Neural cell (in vitro differentiated cells): ENCODE data around the gene MUC6.

Source experiments
- CTCF ChIP-seq: fragments of 450-650 bp; IDR thresholded peaks from 2 replicates; pipeline ENCODE4 v1.5.1; 2014; ENCODE audit warnings: antibody characterized with exemption, mild to moderate bottlenecking, moderate library complexity; ENCODE audit not compliant: poor library complexity, severe bottlenecking
- EP300 ChIP-seq: fragments of 450-650 bp; conservative IDR thresholded peaks from 2 replicates; pipeline ENCODE4 v1.6.1; 2014; ENCODE audit warnings: antibody characterized with exemption, mild to moderate bottlenecking, moderate library complexity; ENCODE audit not compliant: poor library complexity, severe bottlenecking
- EZH2 ChIP-seq: fragments of 200-600, 300-800 bp; shearing (Covaris generic), sonication (generic); IDR thresholded peaks from 2 replicates; pipeline ENCODE4 v1.6.1; 2014; ENCODE audit warnings: antibody characterized with exemption, low read length, borderline replicate concordance, mild to moderate bottlenecking; ENCODE audit not compliant: insufficient read depth, poor library complexity, severe bottlenecking
- POLR2AphosphoS5 ChIP-seq: IDR thresholded peaks from 2 replicates; pipeline ENCODE4 v1.6.1; 2012
- RAD21 ChIP-seq: fragments of 450-650 bp; conservative IDR thresholded peaks from 2 replicates; pipeline ENCODE4 v1.6.1; 2014; ENCODE audit warnings: antibody characterized with exemption, mild to moderate bottlenecking, moderate library complexity
- REST ChIP-seq: IDR thresholded peaks from 2 replicates; pipeline ENCODE4 v1.6.1; 2012; ENCODE audit warnings: borderline replicate concordance
- SMC3 ChIP-seq: fragments of 450-650 bp; conservative IDR thresholded peaks from 2 replicates; pipeline ENCODE4 v1.6.1; 2014; ENCODE audit warnings: antibody characterized with exemption, mild to moderate bottlenecking, moderate library complexity; ENCODE audit not compliant: poor library complexity
- TAF1 ChIP-seq: IDR thresholded peaks from 2 replicates; pipeline ENCODE4 v1.6.1; 2012; ENCODE audit warnings: low read depth

- TF ChIP-seq EZH2 (no peak), CTCF (no peak), REST (no peak), TAF1 (no peak), EP300 (no peak), POLR2AphosphoS5 (no peak), SMC3 (no peak), RAD21 (no peak)
Measured at GRCh38 chr11:1022411-1022810, 14.1 kb downstream of the MUC6 start.
